HG03045 (cell line): ENCODE measurements around the gene HHIPL1.

ENCODE experiments used
- ATAC-seq: cut with Tn5 transposase; IDR thresholded peaks from one replicate; pipeline ENCODE4 v1.9.1; 2021; ENCODE audit warnings: mild to moderate bottlenecking, moderate library complexity; ENCODE audit not compliant: unreplicated experiment

Gene HHIPL1

DNA sequence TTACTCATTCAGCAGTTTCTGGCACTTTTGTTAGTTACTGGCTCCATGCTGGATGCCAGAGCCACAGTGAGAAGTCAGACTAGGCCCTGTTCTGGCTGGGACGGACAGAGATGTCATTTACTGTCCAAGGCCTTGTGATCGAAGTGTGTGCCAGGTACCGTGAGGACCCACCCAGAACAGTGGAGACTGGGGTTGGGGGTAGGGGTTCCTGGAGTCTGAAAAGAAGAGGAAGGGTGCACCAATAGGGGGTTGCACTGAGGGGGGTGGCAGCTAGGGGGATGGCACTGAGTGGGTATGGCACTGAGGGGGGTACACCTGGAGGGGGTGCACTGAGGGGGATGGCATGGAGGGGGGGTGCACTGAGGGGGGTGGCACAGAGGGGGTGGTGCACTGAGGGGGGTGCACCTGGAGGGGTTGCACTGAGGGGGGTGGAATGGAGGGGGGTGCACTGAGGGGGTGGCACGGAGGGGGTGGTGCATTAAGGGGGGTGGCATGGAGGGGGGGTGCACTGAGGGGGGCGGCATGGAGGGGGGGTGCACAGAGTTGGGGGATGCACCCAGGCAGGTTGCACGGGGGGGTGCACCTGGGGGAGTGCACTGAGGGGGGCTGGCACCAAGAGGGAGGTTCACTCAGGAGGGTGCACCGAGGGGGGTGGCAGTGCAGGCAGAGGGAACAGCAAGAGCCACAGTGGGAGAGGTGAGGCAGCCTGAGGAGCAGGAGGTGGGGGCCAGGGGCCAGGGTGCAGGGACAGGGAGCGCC lies 28.6 kb downstream of the HHIPL1 start:
- ATAC-seq = no peak

DNA sequence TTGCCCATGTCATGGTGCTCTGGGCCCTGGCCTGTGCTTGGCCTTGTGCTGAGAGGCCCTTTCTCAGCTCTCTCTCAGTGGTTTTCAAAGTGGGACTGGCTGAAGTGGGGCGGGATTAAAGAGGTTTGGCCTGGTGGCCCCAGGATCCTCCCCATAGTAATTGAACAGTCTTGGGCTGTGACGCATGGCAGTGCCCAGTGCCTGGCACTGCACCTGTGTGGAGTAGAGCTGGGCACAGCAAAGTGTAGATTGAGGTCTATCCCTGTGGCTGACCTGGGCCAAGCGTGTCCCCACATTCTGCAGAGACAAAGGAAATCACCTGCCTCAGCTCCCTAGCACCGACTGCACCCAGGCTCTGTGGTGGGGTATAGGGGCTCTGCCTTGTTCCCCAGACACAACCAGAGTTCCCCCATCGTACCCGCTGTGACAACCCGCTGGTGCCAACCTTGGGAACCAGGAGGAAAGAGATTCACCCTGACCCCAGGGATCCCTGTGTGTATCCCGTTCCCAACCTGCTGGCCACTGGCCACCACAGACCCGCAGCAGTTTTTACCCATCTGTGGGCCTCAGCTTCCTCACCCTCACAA lies 29.2 kb downstream of the HHIPL1 start:
- ATAC-seq = no peak

DNA sequence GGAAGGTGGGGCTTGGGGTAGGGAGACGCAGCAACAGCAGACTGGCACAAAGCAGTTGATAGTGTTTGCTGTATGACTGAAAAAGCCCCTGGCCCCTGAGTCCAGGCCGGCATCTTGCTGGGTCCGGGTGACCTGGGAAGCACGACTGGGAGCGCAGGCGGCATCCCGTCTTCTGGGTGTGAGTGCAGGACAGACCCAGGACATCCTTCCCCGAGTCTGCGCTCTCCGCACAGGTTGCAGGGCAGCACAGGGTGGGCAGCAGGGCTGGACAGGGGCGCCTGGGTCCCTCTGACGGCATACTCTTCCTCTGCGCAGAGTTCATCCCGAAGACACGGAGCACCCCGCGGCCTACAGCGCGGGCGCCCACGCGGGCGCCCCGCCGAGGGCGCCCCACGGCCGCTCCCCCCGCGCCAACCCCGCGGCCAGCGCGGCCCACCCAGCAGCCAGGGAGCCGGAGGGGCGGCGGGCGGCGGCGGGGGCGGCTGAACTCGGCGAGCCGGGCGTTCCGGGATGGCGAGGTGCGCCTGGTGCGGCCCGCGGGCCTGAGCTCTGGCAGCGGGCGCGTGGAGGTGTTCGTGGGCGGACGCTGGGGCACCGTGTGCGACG lies 29.9 kb downstream of the HHIPL1 start:
- ATAC-seq = no peak

DNA sequence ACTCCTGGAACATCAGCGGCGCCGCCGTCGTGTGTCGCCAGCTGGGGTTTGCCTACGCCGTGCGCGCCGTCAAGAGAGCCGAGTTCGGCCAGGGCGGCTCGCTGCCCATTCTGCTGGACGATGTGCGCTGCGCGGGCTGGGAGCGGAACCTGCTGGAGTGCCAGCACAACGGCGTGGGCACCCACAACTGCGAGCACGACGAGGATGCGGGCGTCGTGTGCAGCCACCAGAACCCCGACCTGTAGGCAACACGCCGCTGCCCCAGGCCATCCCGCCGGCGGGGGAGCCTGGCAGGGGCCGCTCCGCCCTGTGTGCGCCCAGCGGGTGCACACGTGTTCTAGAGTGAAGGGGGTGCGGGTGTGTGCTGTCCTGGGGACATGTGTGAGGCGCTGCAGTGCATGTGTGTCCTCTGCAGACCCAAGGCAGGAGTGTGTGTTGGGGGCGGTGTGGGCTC lies 30.5 kb downstream of the HHIPL1 start:
- no peak for ATAC-seq

DNA sequence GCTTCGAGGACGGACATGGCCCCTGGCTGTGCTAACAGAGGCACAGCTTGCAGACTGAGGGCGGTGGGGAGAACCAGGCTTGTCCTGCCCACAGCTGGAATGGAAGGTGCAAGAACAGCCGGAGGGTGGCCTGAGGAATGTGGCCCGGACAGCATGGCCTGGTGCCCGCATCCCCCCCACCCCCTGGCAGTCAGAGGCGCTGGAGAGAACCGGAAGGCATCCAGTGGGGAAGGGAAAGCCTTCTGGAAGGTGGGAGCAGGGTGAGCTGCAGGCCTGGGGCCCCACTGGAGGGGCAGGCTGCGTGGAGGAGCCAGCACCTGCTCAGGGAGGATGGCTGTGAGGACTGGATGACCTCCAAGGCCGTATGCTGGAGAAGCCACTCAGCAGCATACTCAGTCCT lies 31.0 kb downstream of the HHIPL1 start:
- ATAC-seq = no peak

DNA sequence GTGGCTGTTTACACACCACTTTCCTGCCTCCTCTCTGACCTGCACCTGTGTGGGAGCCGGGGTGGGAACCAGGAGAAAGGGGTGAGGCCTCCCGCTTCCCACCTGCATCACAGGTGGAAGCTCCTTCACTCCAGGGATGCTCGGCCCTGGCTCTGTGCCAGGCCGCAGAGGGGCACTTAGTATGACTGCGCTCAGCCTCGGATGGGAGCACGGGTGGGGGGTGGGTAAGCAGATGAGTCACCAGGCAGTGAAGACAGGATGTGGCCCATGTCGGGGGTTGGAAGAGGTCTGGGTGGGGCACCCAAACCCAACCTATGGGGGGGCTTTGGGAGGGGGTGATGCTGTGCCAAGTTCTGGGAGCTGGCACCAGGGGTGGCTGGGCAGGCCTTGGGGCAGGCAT lies 31.7 kb downstream of the HHIPL1 start:
- ATAC-seq = no peak

DNA sequence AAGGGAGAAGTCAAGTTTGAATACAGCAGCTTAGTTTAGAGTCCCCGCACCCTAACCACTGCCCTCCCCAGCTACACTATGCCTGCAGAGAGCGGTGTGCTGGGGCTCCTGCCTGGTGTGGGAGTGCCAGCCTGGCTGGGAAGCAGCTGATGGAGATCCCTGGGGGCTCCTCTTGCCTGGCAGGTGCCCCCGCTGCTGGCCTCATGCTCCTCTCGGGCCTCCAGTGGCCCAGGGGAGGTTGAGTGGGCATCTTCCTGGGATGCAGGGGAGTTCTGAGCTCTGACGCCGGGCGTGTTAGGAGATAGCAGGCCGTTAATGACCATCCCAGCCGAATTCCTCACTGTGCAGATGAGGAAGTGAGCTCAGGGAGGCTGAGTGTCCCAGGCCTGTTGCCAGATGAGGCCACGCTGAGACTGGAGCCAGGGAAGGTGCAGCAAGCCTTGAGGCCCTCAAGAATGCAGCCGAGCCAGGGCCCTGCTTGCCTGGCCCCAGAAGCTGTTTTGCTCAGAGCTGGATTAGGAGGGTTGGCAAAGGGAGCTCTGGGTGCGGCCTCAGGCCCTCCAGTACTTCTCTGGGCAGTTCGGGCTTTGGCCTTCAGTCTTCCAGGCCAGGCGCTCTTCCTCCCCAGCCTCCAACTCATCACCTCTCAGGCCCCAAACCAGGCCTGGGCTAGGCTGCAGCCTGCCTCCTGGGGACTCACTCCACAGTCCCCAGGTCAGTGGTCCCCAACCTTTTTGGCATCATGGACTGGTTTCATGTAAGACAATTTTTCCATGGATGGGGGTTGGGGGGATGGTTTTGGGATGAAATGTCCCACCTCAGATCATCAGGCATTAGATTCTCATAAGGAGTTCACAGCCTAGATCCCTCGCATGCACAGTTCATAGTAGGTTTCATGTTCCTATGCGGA lies 32.6 kb downstream of the HHIPL1 start:
- no peak for ATAC-seq

DNA sequence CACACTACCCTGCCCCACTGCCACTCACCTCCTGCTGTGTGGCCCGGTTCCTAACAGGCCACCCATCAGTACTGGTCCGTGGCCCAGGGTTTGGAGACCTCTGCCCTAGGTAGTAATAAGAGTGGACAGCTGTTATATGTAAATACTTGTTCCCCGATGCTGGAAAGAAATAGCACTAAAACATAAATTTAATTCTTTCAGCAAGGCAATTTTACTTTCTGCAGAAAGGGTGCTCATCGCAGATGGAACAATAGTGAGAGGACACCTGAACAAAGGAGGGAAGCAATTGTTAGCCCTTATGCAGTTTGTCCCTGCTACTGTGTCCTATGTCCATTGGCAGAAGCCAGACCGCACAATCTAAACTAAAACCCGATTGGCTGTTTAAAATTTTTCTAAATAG lies 33.3 kb downstream of the HHIPL1 start:
- ATAC-seq = no peak

DNA sequence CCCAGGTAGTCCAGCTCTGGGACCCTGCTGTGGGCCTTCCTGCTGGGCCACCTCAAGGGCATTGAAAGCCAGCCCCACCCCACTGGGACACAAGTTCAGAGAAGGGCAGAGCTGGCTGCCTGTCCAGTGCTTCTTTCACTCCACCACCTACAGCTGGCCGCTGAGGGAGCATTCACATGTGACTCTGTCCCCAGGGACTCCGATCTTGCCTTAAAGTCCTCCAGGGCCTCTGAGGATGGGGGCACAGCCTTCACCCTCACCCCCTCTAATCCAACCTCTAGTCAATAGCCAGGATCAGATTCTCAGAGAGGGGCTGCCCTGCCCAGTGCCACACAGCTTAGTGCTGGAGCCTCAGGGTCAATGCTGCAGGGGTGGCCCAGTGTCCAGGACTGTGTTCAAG lies 34.2 kb downstream of the HHIPL1 start:
- ATAC-seq = no peak

DNA sequence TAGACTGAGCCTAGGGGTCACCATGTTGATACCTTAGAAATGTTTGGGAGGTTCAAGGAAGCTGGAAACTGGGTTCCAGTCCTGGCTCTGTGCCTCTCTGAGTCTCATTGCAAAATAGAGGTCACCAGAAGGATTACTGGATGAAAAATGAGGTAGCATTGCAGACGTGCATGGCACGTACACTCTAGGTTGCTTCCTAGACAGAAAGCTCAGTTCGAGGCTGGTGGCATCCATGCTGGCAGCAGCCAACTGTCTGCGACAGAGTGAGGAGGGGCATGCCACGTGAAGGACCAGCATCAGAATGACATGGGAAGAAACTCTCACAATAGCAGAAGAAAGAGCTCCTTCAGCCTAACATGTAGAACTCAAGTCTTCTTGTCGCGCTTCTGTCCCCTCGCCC lies 34.6 kb downstream of the HHIPL1 start:
- ATAC-seq = no peak

DNA sequence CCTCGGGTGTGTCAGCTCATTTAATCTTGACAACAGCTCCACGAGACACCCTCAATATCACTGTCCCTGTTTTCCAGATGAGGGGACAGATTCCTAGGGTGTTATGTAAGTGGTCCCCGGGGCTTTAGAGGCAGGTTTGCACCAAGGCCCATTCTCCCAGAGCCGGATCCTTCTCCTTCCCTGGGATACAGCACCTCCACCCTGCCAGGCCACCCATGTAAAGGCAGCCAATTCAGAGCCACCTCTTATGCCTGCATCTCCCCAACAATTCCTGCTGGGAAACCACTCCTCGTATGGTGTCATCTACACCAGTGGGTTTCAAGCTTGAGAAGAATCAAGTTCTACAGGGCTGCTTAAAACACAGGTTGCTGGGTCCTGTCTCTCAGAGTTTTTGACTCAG lies 35.1 kb downstream of the HHIPL1 start:
- no peak for ATAC-seq

DNA sequence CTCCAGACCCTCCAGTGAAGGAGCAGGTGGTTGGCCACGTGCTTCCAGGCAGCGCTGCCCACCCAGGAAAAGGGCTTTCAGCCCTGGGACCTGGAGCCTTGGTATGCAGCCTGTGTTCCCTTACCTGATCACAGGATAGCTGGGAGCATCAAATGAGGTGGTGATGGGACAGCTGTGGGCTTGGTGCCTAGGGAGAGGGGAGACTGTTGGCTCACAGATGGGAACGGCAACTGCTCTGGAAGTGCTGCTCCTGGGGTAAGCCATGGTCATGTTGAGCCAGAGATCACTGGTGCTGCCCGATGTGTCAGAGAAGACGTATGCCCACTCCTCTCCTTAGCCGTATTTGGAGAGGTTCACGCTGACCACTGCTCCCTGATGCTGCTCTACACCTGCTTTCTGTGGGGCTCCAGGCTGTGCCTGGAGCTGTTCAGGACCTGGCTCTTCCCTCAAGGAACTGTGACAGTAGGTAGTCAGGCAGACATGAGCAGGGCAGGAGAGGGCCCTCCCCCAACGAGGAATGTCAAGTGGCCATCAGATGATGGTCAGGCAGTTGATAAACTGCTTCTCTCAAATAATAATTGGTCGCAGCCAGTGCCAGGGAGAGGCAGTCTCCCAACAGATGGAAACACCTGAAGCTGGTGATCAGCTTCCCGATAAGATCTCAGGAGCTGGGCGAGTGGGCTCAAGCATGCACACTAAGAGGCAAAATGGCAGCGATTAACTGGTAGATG lies 36.3 kb downstream of the HHIPL1 start:
- ATAC-seq = no peak

DNA sequence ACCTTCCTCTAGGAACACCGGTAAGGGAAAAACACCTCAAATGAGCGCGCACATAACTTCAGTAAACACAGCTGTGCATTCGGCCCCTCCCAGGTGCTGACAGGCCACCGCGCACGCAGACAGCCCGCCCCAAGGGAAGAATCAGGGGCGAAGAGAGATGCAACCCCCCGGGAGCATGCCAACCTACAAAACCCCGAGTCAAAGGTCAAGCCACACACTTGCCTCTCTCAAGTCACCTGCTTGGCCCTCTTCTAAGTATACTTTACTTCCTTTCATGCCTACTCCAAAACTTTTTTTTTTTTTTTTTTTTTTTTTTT lies 36.9 kb downstream of the HHIPL1 start:
- no peak for ATAC-seq

DNA sequence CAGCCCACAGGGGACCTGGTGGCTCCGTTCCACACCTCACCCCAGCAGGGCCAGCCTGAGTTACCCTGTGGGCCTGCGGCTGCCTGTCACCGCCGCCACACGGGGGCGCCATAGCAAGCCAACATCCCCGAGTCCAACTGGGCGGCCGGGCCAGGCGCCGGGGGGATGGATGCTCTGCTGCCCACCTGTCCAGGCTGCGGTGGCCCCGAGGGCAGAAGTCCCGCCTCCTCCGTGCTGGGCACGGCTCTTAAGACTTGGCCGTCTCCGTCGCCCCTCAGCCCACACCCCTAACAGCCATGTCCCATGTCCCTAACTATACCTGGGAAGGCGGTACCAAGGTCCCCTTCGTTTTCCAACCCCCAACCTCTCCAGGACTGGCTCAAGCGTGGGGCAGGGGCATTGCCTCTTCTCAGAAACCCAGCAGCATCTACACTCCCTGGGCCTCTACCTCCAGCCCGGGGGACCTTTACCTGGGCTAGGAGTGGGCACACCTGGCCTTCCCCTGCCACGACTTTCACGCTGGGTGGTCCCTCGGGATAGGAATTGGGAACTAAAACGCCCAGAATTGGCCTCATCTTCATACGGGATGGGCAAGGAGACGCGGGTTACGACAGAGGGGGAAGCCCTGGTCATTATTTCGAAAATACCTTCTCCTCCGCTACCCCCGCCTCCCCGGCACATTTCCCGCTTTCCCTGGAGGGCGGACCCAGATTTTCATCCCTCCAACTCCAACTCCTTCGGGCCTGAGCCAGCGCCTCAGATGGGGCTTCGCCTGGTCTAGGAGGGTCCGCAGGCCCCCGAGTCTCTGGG lies 38.1 kb downstream of the HHIPL1 start:
- ATAC-seq = peak; percentile 29

DNA sequence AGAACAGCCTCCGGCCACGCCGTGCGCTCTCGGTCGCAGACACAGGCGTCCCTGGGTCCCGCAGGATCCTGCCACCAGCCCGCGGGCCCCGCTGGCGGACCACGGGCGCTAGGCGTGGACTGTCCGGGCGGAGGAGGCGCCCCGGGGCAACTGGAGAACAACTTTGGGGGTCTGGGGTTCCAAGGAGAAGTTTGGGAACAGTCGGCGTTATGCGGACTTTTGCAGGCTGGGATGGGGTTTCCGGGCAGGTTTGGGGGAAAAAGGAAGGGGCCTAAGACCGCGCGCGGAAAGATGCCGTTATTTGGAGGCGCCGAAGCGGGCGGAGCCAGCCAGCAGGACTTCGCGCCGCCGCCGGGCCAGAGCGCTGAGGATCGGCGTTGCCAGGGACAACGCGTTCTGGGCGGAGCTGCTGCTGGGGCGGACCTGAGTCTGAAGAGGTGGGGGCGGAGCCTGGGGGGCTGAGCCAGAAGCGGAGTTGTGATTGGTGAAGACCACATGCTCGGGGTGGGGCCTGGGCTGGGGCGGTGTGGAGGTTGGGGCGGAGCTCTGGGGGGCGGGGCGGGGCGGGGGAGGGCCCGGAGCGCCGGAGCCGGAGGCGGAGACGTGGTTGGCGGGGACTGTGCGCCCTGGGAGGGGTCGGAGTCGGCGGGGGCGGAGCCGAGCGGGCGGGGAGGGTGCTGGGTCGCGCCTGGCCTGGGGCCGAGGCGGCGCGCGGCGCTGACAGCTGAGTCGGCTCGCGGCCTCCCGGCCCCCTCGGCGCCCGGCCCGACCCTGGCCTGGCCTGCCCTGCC lies 38.9 kb downstream of the HHIPL1 start, which contains the start of gene CYP46A1:
TSS of gene CYP46A1 (plus strand) at position 680 of the 791 bp plus-strand sequence. CDS start 120 bp downstream, outside the sequence.
- peak; percentile 90 for ATAC-seq

DNA sequence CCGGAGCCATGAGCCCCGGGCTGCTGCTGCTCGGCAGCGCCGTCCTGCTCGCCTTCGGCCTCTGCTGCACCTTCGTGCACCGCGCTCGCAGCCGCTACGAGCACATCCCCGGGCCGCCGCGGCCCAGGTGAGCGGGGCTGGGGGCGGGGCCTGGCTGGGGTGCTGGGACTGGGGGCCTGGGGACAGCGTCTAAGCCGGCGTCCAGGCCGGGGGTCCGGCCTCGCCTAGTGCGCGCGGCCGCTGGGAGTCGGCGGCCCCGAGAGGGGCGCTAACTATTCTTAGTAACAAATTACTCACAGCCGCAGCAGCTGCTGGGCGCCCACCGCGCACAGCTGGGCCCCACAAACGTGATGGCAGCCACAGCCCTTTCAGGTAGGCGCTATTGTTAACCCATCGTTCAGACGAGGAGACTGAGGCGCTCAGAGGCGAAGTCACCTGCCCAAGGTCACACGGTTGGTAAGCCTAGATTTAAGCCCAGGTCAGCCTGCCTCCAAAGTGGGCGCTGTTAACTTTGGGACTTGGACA lies 39.5 kb downstream of the HHIPL1 start:
- peak; percentile 20 for ATAC-seq

DNA sequence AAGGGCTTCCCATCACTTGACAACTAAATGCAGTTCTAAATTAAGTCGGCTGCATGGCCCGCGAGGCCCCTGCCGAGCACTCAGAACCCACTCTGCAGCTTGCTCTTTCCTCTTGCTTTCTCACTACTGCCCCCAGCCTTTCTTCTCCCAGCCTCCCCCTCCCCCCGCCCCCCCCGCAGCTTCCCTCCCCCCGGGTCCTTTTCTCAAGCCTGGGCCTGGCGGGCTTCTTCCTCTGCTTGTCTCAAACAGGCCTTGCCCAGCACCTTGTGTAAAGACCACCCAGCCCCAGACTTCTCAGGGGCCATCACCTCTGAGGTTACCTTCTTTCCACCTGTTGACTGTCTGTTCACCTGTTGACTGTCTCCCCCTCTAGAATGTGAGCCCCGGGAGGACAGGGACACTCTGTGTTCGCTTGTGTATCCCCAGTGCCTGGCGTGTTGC lies 40.2 kb downstream of the HHIPL1 start:
- no peak for ATAC-seq

DNA sequence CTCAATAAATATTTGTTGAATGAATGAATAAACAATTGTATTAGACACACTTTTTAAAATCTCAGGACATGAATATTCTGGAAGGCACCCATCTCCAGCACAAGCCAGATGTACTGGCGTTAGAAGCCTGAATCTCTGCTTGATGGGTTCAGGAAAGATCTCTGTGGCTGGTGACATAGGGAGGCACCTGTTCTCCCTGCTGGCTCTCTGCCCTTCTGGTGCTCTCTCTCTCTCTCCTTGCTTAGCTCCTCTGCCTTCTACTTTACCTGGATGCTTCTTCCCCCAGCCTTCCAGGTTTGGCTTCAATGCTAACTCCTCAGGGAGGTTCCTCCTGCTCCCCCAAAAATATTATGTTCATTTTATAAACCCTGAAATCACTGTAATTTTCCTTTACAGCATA lies 40.7 kb downstream of the HHIPL1 start:
- no peak for ATAC-seq
